ENCODE measurements around the gene KREMEN1.

- TF ChIP-seq TEAD4 (IDR thresholded peaks at IDR 0.05; ENCODE audit: borderline replicate concordance, insufficient read depth) (no peak), CTCF (IDR thresholded peaks at IDR 0.05) (no peak), RAD21 (IDR thresholded peaks at IDR 0.05; ENCODE audit: low read length) (no peak), POLR2AphosphoS5 (IDR thresholded peaks at IDR 0.05; ENCODE audit: low read depth, low read length) (no peak), YY1 (IDR thresholded peaks at IDR 0.05; ENCODE audit: low read depth) (no peak), CHD2 (IDR thresholded peaks at IDR 0.05; ENCODE audit: low read length, partially characterized antibody) (no peak), SIN3A (IDR thresholded peaks at IDR 0.05; ENCODE audit: borderline replicate concordance, low read depth, low read length) (no peak), IRF3 (IDR thresholded peaks at IDR 0.05; ENCODE audit: low read depth, low read length) (no peak), JUND (IDR thresholded peaks at IDR 0.05) (no peak)
Observed at GRCh38 chr22:29156507-29156906, 83.7 kb downstream of the KREMEN1 start.
